Thoracic aorta (tissue), 2 donors: ENCODE results near the gene SHD. TPM values are rescaled to one million over a fixed set of nuclear protein-coding genes. Genes with fewer than 3 reads are reported as not detected.
"Not testable (repeated sequence)": the region's sequence is repeated elsewhere in the genome, so short reads cannot be mapped to it uniquely, and the experiment has no call there.

Experiments used
- ATAC-seq: fragments of 150-250 bp; one replicate; pipeline ENCODE4 v1.8.0; 2017; ENCODE audit warnings: low read depth; ENCODE audit not compliant: insufficient number of reproducible peaks, low FRiP score
- DNase-seq: peaks from one replicate; pipeline ENCODE4 v3.0.0-alpha.2; 2020; ENCODE audit warnings: low spot score
- H3K27ac ChIP-seq, 2 donors: fragments of 200-600 bp; sonication (generic); 1 replicate in 1 of 2; 2 replicates in 1 of 2; pipeline ENCODE4 v1.5.1; 2016; ENCODE audit warnings: mild to moderate bottlenecking in 2 of 2, moderate library complexity in 2 of 2
- H3K27me3 ChIP-seq: fragments of 200-600 bp; sonication (generic); replicated peaks from 2 replicates; pipeline ENCODE4 v1.6.0; 2016; ENCODE audit warnings: mild to moderate bottlenecking; ENCODE audit not compliant: insufficient read depth
- H3K36me3 ChIP-seq: fragments of 200-600 bp; sonication (generic); one replicate; pipeline ENCODE4 v1.5.1; 2016
- H3K4me1 ChIP-seq, 2 donors: fragments of 200-600 bp; sonication (generic); 1 replicate in 1 of 2; 2 replicates in 1 of 2; pipeline versions ENCODE4 v1.5.1 to v1.6.0; 2016; ENCODE audit warnings: low read depth in 2 of 2, mild to moderate bottlenecking in 1 of 2; ENCODE audit not compliant: control insufficient read depth in 1 of 2
- H3K4me3 ChIP-seq: fragments of 200-600 bp; sonication (generic); 2 replicates; pipeline ENCODE4 v1.5.1; 2016; ENCODE audit warnings: mild to moderate bottlenecking
- H3K9me3 ChIP-seq: fragments of 200-600 bp; sonication (generic); 2 replicates; pipeline ENCODE4 v1.5.1; 2016
- total RNA-seq, 2 donors: library from RNA; depleted of rRNA; stranded (reverse); fragments of >200 nt; gene quantifications; one replicate each; pipeline versions ENCODE4 v1.1.0 to v1.2.3, GENCODE V29; 2016
- TF ChIP-seq, protein P1 (sequence below): fragments of 200-600 bp; sonication (generic); IDR thresholded peaks from one replicate; pipeline ENCODE4 v1.5.1; 2019; ENCODE audit warnings: antibody characterized with exemption

SHD gene
- total RNA-seq, 2 donors from 2014 or later = not detected

DNA sequence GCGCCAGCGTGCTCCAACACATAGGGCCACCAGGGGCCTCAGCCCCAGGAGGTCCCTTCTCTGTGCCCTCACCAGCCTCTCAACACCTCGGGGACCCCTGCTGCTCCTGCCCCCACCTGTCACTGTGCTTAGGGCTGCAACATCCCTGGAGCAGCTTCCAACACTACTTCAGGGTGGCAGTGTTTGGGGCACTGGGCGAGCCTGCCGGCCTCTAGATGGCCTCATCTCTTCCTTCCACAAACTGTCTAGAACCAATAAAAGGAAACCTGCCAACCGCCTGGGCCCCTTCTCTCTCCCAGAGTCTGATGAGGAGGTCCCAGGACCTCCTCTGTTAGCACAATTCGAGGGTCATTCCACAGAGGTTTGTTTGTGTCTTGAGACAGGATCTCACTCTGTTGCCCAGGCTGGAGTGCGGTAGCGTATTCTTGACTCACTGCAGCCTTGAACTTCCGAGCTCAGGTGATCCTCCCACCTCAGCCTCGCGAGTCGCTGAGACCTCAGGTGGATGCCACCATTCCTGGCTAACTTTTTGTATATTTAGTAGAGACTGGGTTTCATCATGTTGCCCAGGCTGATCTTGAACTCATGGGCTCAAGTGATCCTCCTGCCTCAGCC is 10.1 kb upstream of the SHD start:
- H3K27ac ChIP-seq = no peak overlapping the region
- DNase-seq = no peak
- ATAC-seq = no peak
- H3K36me3 ChIP-seq = peaks cover 41% of the 10 kb centered on the region
- TF ChIP-seq, protein P1, sequence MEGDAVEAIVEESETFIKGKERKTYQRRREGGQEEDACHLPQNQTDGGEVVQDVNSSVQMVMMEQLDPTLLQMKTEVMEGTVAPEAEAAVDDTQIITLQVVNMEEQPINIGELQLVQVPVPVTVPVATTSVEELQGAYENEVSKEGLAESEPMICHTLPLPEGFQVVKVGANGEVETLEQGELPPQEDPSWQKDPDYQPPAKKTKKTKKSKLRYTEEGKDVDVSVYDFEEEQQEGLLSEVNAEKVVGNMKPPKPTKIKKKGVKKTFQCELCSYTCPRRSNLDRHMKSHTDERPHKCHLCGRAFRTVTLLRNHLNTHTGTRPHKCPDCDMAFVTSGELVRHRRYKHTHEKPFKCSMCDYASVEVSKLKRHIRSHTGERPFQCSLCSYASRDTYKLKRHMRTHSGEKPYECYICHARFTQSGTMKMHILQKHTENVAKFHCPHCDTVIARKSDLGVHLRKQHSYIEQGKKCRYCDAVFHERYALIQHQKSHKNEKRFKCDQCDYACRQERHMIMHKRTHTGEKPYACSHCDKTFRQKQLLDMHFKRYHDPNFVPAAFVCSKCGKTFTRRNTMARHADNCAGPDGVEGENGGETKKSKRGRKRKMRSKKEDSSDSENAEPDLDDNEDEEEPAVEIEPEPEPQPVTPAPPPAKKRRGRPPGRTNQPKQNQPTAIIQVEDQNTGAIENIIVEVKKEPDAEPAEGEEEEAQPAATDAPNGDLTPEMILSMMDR = no peak
- no peaks in the 10 kb centered on the region for H3K4me1 ChIP-seq
- H3K27me3 ChIP-seq = no peaks in the 10 kb centered on the region
- no peak overlapping the region for H3K4me3 ChIP-seq
- H3K9me3 ChIP-seq = no peaks in the 10 kb centered on the region

GRCh38 chr19:4272894-4273293 is 6.2 kb upstream of the SHD start:
- H3K27me3 ChIP-seq = no peaks in the 10 kb centered on the region
- TF ChIP-seq, protein P1 = no peak
- DNase-seq = no peak
- peaks cover 23% of the 10 kb centered on the region for H3K36me3 ChIP-seq
- no peaks in the 10 kb centered on the region for H3K9me3 ChIP-seq
- no peak for ATAC-seq
- no peak overlapping the region for H3K27ac ChIP-seq
- no peak overlapping the region for H3K4me3 ChIP-seq
- no peaks in the 10 kb centered on the region for H3K4me1 ChIP-seq

DNA sequence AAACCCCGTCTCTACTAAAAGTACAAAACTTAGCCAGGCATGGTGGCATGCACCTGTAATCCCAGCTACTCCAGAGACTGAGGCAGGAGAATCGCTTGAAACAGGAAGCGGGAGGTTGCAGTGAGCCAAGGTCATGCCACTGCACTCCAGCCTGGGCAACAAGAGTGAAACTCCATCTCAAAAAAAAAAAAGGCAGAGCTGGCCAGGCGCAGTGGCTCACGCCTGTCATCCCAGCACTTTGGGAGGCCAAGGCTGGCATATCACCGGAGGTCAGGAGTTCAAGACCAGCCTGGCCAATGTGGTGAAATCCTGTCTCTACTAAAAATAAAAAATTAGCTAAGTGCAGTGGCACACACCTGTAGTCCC is 4.8 kb upstream of the SHD start:
- not testable (repeated sequence) for H3K27me3 ChIP-seq, H3K27ac ChIP-seq, DNase-seq, ATAC-seq, H3K9me3 ChIP-seq, H3K4me3 ChIP-seq, H3K4me1 ChIP-seq
- peaks cover 11% of the 10 kb centered on the region for H3K36me3 ChIP-seq

GRCh38 chr19:4277191-4277696 is 1.8 kb upstream of the SHD start:
- Histone ChIP-seq H3K36me3 (peaks cover under 1% of the 10 kb centered on the region), H3K27me3 (peaks cover 13% of the 10 kb centered on the region), H3K27ac (no peak overlapping the region), H3K4me3 (no peak overlapping the region), H3K4me1 (peaks cover 0 to 3% of the 10 kb centered on the region in 2 donors), H3K9me3 (no peaks in the 10 kb centered on the region)
- TF ChIP-seq, protein P1 = no peak
- DNase-seq (no peak), ATAC-seq (no peak)

GRCh38 chr19:4278010-4278409 is 1.1 kb upstream of the SHD start:
- ATAC-seq = no peak
- H3K36me3 ChIP-seq = no peaks in the 10 kb centered on the region
- H3K27me3 ChIP-seq = peaks cover 13% of the 10 kb centered on the region
- TF ChIP-seq, protein P1 = no peak
- H3K27ac ChIP-seq = no peak overlapping the region
- H3K4me3 ChIP-seq = no peak overlapping the region
- H3K4me1 ChIP-seq = peaks cover 0 to 3% of the 10 kb centered on the region in 2 donors
- no peak for DNase-seq
- H3K9me3 ChIP-seq = no peaks in the 10 kb centered on the region

DNA sequence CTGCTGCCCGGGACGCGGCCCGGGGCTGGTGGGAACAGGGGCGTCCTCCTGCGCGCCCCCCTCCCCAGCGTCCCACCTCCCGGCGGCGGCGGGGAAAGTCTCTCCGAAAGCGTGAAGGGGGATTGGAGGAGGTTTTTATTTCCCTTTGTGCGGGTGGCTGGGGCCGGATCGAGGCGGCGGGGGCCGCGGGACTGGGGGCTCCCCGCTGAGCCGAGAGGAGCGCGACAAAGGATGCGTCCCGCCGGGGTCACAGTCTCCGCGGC is 132 bp downstream of the SHD start:
- Histone ChIP-seq H3K9me3 (no peaks in the 10 kb centered on the region), H3K36me3 (no peaks in the 10 kb centered on the region), H3K4me1 (peaks cover 0 to 3% of the 10 kb centered on the region in 2 donors), H3K4me3 (peak overlapping the region; percentile 5), H3K27ac (no peak overlapping the region), H3K27me3 (peaks cover 13% of the 10 kb centered on the region)
- TF ChIP-seq, protein P1 = no peak
- DNase-seq = no peak
- ATAC-seq = no peak
